Adrenal gland (tissue), 5 donors: ENCODE data around the gene BEX2.

Experiments
- CTCF ChIP-seq, 6 experiments: fragments of 450-650 bp in 4 of 6; fragments of 200-600 bp in 2 of 6; sonication (generic) in 1 of 6; IDR thresholded peaks; 1 replicate in 5 of 6; 2 replicates in 1 of 6; pipeline versions ENCODE4 v1.5.1 to v1.8.0; 2016 to 2021; ENCODE audit warnings: antibody characterized with exemption in 6 of 6, mild to moderate bottlenecking in 2 of 6, moderate library complexity in 1 of 6
- POLR2A ChIP-seq, 2 donors: fragments of 450-650 bp; IDR thresholded peaks; one replicate each; pipeline ENCODE4 v1.6.1; 2017; ENCODE audit warnings: antibody characterized with exemption in 2 of 2, mild to moderate bottlenecking in 2 of 2, moderate library complexity in 1 of 2
- donor health status: DM: no; HTN: no; CAD: no.

GRCh38 chrX:103275947-103276567, 34.7 kb downstream of the BEX2 start:
- TF ChIP-seq CTCF (IDR thresholded peaks at IDR 0.05) (no peak), POLR2A (IDR thresholded peaks at IDR 0.05) (no peak)
